OCI-LY7 (cell line): ENCODE data around the gene FAM107B.

Experiments
- EZH2phosphoT487 ChIP-seq: fragments of 200-600 bp; sonication (generic); IDR thresholded peaks from 2 replicates; pipeline ENCODE4 v1.6.1; 2018; ENCODE audit warnings: low read depth, borderline replicate concordance, mild to moderate bottlenecking, mixed run types, antibody characterized with exemption, low read length, moderate library complexity, mixed read lengths
- TF ChIP-seq, protein P1 (sequence below): fragments of 200-600 bp; sonication (generic); conservative IDR thresholded peaks from 2 replicates; pipeline ENCODE4 v1.5.1; 2014; ENCODE audit warnings: mild to moderate bottlenecking, antibody characterized with exemption, low read length, moderate library complexity, mixed read lengths

DNA sequence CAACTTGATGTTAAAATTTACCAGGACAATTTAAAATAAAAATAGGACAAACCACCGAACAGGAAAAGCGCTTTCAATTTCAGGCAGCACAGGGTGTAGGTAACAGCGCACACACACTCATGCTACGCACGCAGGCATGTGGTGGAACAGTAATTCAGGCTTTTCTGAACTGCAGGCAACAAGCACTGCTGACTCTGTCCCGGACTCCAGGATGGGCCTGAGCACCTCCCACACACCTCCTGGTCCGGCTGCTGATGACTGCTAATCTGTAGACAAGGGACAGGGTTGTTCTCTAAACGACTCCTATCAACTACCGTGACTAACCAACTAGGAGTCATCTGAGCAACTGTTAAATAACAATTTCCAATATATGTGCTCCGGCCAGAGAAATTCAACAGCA lies 251.4 kb downstream of the FAM107B start:
- TF ChIP-seq, protein P1, sequence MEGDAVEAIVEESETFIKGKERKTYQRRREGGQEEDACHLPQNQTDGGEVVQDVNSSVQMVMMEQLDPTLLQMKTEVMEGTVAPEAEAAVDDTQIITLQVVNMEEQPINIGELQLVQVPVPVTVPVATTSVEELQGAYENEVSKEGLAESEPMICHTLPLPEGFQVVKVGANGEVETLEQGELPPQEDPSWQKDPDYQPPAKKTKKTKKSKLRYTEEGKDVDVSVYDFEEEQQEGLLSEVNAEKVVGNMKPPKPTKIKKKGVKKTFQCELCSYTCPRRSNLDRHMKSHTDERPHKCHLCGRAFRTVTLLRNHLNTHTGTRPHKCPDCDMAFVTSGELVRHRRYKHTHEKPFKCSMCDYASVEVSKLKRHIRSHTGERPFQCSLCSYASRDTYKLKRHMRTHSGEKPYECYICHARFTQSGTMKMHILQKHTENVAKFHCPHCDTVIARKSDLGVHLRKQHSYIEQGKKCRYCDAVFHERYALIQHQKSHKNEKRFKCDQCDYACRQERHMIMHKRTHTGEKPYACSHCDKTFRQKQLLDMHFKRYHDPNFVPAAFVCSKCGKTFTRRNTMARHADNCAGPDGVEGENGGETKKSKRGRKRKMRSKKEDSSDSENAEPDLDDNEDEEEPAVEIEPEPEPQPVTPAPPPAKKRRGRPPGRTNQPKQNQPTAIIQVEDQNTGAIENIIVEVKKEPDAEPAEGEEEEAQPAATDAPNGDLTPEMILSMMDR, result no peak
- TF ChIP-seq EZH2phosphoT487, result no peak
